DOHH2 (cell line): Measurements from ENCODE around the gene GRB10.

Source experiments
- CTCF ChIP-seq: fragments of 200-600 bp; sonication (generic); IDR thresholded peaks from one replicate; pipeline ENCODE4 v1.5.1; 2014; ENCODE audit warnings: antibody characterized with exemption, mild to moderate bottlenecking, low read depth, low read length; ENCODE audit not compliant: poor library complexity, severe bottlenecking
- EZH2phosphoT487 ChIP-seq: fragments of 200-600 bp; sonication (generic); IDR thresholded peaks from 2 replicates; pipeline ENCODE4 v1.6.1; 2017; ENCODE audit warnings: borderline replicate concordance, mild to moderate bottlenecking, antibody characterized with exemption, low read length, moderate library complexity, mixed read lengths

GRCh38 chr7:50540785-50541579 is 241.7 kb downstream of the GRB10 start:
- no peak for TF ChIP-seq CTCF
- no peak for TF ChIP-seq EZH2phosphoT487
